GM23338 (cell line): Measurements from ENCODE around the gene EMSY. TPM values are rescaled to one million over a fixed set of nuclear protein-coding genes. Genes with fewer than 3 reads are reported as not detected.

Experiments
- ATAC-seq: fragments of 200-7000 bp; cut with Tn5 transposase; 3 replicates; pipeline ENCODE4 v1.9.1; 2020
- DNase-seq: peaks from one replicate; pipeline ENCODE4 v3.0.0-alpha.2; 2015; ENCODE audit warnings: low spot score
- H2AFZ ChIP-seq: fragments of 200-600 bp; sonication (generic); 2 replicates; pipeline ENCODE4 v1.8.0; 2016; ENCODE audit warnings: antibody characterized with exemption, mild to moderate bottlenecking, moderate library complexity
- H3F3A ChIP-seq: fragments of 200-600 bp; sonication (generic); replicated peaks from 2 replicates; pipeline ENCODE4 v1.8.0; 2017; ENCODE audit warnings: antibody characterized with exemption, mixed run types, low read depth
- H3K27ac ChIP-seq: fragments of 200-600 bp; sonication (generic); 2 replicates; pipeline ENCODE4 v1.6.1; 2016; ENCODE audit warnings: low read depth
- H3K27me3 ChIP-seq: fragments of 200-600 bp; sonication (generic); 2 replicates; pipeline ENCODE4 v1.8.0; 2016; ENCODE audit warnings: mild to moderate bottlenecking, mixed run types, moderate library complexity; ENCODE audit not compliant: insufficient read depth
- H3K36me3 ChIP-seq: fragments of 200-600 bp; sonication (generic); 2 replicates; pipeline ENCODE4 v1.8.0; 2016; ENCODE audit warnings: mild to moderate bottlenecking; ENCODE audit not compliant: insufficient read depth
- H3K4me1 ChIP-seq: fragments of 200-600 bp; sonication (generic); 2 replicates; pipeline ENCODE4 v1.8.0; 2016; ENCODE audit warnings: mild to moderate bottlenecking, moderate library complexity; ENCODE audit not compliant: insufficient read depth
- H3K4me2 ChIP-seq: fragments of 200-600 bp; sonication (generic); 2 replicates; pipeline ENCODE4 v1.7.1; 2017; ENCODE audit warnings: mixed run types
- H3K4me3 ChIP-seq: fragments of 200-600 bp; sonication (generic); 2 replicates; pipeline ENCODE4 v1.6.1; 2016; ENCODE audit warnings: mixed run types
- H3K79me2 ChIP-seq: fragments of 200-600 bp; sonication (generic); replicated peaks from 2 replicates; pipeline ENCODE4 v1.8.0; 2017; ENCODE audit warnings: mild to moderate bottlenecking; ENCODE audit not compliant: insufficient read depth
- H3K9me2 ChIP-seq: fragments of 200-600 bp; sonication (generic); 2 replicates; pipeline ENCODE4 v1.8.0; 2017; ENCODE audit not compliant: insufficient read depth
- H4K20me1 ChIP-seq: fragments of 200-600 bp; sonication (generic); replicated peaks from 2 replicates; pipeline ENCODE4 v1.8.0; 2017; ENCODE audit warnings: mild to moderate bottlenecking; ENCODE audit not compliant: insufficient read depth
- H3K27ac Mint-ChIP-seq: 2 replicates; pipeline ENCODE4 v1.8.0; 2020; ENCODE audit warnings: inconsistent platforms, mild to moderate bottlenecking, moderate library complexity, mixed read lengths
- H3K27me3 Mint-ChIP-seq: 3 replicates; pipeline ENCODE4 v1.8.0; 2022; ENCODE audit warnings: low read depth, mild to moderate bottlenecking, moderate library complexity, mixed read lengths, inconsistent platforms; ENCODE audit not compliant: insufficient read depth, poor library complexity
- H3K36me3 Mint-ChIP-seq: 3 replicates; pipeline ENCODE4 v1.8.0; 2021; ENCODE audit warnings: low read depth, mild to moderate bottlenecking, inconsistent platforms, moderate library complexity, mixed read lengths
- H3K4me1 Mint-ChIP-seq: 3 replicates; pipeline ENCODE4 v1.8.0; 2020; ENCODE audit warnings: mild to moderate bottlenecking, inconsistent platforms, mixed read lengths
- H3K4me3 Mint-ChIP-seq: 3 replicates; pipeline ENCODE4 v1.8.0; 2021; ENCODE audit warnings: moderate library complexity, mild to moderate bottlenecking, inconsistent platforms, mixed read lengths
- H3K9me3 Mint-ChIP-seq: 3 replicates; pipeline ENCODE4 v1.8.0; 2020; ENCODE audit warnings: moderate library complexity, mild to moderate bottlenecking, inconsistent platforms, mixed read lengths
- CREB1 ChIP-seq: fragments of 250-450 bp; sonication (Bioruptor Pico); IDR thresholded peaks from 2 replicates; pipeline ENCODE4 v1.5.0; 2020; ENCODE audit warnings: low read depth, mild to moderate bottlenecking, moderate library complexity
- ETS1 ChIP-seq: IDR thresholded peaks from 2 replicates; pipeline ENCODE4 v1.6.1; 2016; ENCODE audit warnings: antibody characterized with exemption
- EZH2 ChIP-seq: fragments of 200-600 bp; sonication (generic); IDR thresholded peaks from one replicate; pipeline ENCODE4 v1.8.0; 2017; ENCODE audit warnings: antibody characterized with exemption, mild to moderate bottlenecking, low read depth; ENCODE audit not compliant: unreplicated experiment
- EZH2phosphoT487 ChIP-seq: fragments of 200-600 bp; sonication (generic); IDR thresholded peaks from one replicate; pipeline ENCODE4 v1.8.1; 2018; ENCODE audit warnings: antibody characterized with exemption; ENCODE audit not compliant: unreplicated experiment
- JUNB ChIP-seq: IDR thresholded peaks from one replicate; pipeline ENCODE4 v1.6.1; 2016; ENCODE audit warnings: antibody characterized with exemption; ENCODE audit not compliant: unreplicated experiment
- NANOG ChIP-seq: IDR thresholded peaks from 2 replicates; pipeline ENCODE4 v1.6.1; 2016; ENCODE audit warnings: antibody characterized with exemption, borderline replicate concordance
- POLR2AphosphoS5 ChIP-seq: IDR thresholded peaks from 2 replicates; pipeline ENCODE4 v1.6.1; 2016; ENCODE audit warnings: antibody characterized with exemption, low read depth
- STAT1 ChIP-seq: IDR thresholded peaks from one replicate; pipeline ENCODE4 v1.6.1; 2016; ENCODE audit warnings: antibody characterized with exemption; ENCODE audit not compliant: unreplicated experiment
- ZNF114 ChIP-seq: fragments of 250-450 bp; sonication (Bioruptor Pico); IDR thresholded peaks from 2 replicates; pipeline ENCODE4 v1.5.0; 2020; ENCODE audit warnings: mild to moderate bottlenecking, moderate library complexity
- ZNF331 ChIP-seq: fragments of 250-450 bp; sonication (Bioruptor Pico); IDR thresholded peaks from 2 replicates; pipeline ENCODE4 v1.5.0; 2020; ENCODE audit warnings: low read depth, mild to moderate bottlenecking, moderate library complexity
- polyA plus RNA-seq: library from polyadenylated mRNA; unstranded; fragments of >200 nt; fragmentation: Nextera tagmentation; extraction: Ambion mirVana; gene quantifications from 2 replicates; pipeline ENCODE4 v1.2.1, GENCODE V29; 2016
- total RNA-seq: library from RNA; depleted of rRNA; stranded (reverse); fragments of >200 nt; shearing (Covaris generic); gene quantifications from 2 replicates; pipeline ENCODE4 v1.2.3, GENCODE V29; 2014
- TF ChIP-seq, protein P1 (sequence below), 2 experiments: fragments of 200-600 bp in 1 of 2; sonication (generic) in 1 of 2; conservative IDR thresholded peaks; 2 replicates each; pipeline versions ENCODE4 v1.5.1 to v1.6.1; 2016 to 2017; ENCODE audit warnings: antibody characterized with exemption in 2 of 2, low read depth in 2 of 2, mild to moderate bottlenecking in 2 of 2, moderate library complexity in 1 of 2
- TF ChIP-seq, protein P2 (sequence below): IDR thresholded peaks from one replicate; pipeline ENCODE4 v1.6.1; 2018; ENCODE audit warnings: antibody characterized with exemption; ENCODE audit not compliant: unreplicated experiment
- TF ChIP-seq, protein P3 (sequence below): fragments of 250-450 bp; sonication (Bioruptor Pico); IDR thresholded peaks from 2 replicates; pipeline ENCODE4 v1.5.0; 2020; ENCODE audit warnings: mild to moderate bottlenecking, moderate library complexity

The EMSY gene
- total and polyA plus RNA-seq, 2 experiments from 2014 or later = 25.0 to 46.9 TPM

DNA sequence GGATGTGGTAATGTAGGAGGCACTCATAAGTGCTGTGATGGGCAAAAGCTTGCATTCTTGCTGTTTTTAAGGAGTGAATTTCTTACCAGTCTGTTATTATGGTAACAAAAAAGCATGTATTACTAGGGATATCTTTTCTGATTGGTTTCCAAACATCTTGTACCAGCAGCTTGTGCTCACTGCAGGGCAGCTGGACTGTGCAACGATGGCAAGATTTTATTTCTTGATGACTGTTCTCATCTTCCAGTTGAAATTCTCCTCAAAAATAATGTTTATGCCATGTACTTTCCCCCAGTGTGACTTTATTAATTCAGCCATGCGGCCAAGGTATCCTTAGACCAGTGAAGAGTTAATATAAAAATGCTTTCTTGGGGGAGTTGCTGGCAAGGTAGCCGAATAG is 35.4 kb downstream of the EMSY start:
- no peak overlapping the region for H3K27ac Mint-ChIP-seq
- no peak overlapping the region for H3K27ac ChIP-seq

More for the DNA sequence above, 35.4 kb downstream of the EMSY start:
- Mint-ChIP-seq H3K27me3 (no peaks in the 10 kb centered on the region), H3K36me3 (peaks cover 72% of the 10 kb centered on the region), H3K4me1 (no peaks in the 10 kb centered on the region), H3K9me3 (peaks cover 31% of the 10 kb centered on the region; the same call in 2 of the 3 replicates), H3K4me3 (no peak overlapping the region)
- Histone ChIP-seq H3K9me2 (no peaks in the 10 kb centered on the region), H3K27me3 (no peaks in the 10 kb centered on the region), H4K20me1 (peaks cover 5% of the 10 kb centered on the region), H3F3A (no peaks in the 10 kb centered on the region), H2AFZ (no peak overlapping the region), H3K79me2 (peaks cover 20% of the 10 kb centered on the region), H3K4me2 (no peak overlapping the region), H3K4me3 (no peak overlapping the region), H3K36me3 (peaks cover 23% of the 10 kb centered on the region; the same call in 1 of the 2 replicates), H3K4me1 (no peaks in the 10 kb centered on the region)
- ATAC-seq (no peak), DNase-seq (no peak)
- no peak for TF ChIP-seq ZNF331
- TF ChIP-seq CREB1 = no peak
- no peak for TF ChIP-seq STAT1
- TF ChIP-seq EZH2phosphoT487 = no peak
- TF ChIP-seq, protein P1, sequence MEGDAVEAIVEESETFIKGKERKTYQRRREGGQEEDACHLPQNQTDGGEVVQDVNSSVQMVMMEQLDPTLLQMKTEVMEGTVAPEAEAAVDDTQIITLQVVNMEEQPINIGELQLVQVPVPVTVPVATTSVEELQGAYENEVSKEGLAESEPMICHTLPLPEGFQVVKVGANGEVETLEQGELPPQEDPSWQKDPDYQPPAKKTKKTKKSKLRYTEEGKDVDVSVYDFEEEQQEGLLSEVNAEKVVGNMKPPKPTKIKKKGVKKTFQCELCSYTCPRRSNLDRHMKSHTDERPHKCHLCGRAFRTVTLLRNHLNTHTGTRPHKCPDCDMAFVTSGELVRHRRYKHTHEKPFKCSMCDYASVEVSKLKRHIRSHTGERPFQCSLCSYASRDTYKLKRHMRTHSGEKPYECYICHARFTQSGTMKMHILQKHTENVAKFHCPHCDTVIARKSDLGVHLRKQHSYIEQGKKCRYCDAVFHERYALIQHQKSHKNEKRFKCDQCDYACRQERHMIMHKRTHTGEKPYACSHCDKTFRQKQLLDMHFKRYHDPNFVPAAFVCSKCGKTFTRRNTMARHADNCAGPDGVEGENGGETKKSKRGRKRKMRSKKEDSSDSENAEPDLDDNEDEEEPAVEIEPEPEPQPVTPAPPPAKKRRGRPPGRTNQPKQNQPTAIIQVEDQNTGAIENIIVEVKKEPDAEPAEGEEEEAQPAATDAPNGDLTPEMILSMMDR (conservative IDR thresholded peaks at IDR 0.05; ENCODE audit: low read depth in 2 of 2) = no peak
- TF ChIP-seq ZNF114 (CRISPR knock-in tag) = no peak
- no peak for TF ChIP-seq ETS1
- no peak for TF ChIP-seq JUNB
- no peak for TF ChIP-seq POLR2AphosphoS5
- TF ChIP-seq, protein P2, sequence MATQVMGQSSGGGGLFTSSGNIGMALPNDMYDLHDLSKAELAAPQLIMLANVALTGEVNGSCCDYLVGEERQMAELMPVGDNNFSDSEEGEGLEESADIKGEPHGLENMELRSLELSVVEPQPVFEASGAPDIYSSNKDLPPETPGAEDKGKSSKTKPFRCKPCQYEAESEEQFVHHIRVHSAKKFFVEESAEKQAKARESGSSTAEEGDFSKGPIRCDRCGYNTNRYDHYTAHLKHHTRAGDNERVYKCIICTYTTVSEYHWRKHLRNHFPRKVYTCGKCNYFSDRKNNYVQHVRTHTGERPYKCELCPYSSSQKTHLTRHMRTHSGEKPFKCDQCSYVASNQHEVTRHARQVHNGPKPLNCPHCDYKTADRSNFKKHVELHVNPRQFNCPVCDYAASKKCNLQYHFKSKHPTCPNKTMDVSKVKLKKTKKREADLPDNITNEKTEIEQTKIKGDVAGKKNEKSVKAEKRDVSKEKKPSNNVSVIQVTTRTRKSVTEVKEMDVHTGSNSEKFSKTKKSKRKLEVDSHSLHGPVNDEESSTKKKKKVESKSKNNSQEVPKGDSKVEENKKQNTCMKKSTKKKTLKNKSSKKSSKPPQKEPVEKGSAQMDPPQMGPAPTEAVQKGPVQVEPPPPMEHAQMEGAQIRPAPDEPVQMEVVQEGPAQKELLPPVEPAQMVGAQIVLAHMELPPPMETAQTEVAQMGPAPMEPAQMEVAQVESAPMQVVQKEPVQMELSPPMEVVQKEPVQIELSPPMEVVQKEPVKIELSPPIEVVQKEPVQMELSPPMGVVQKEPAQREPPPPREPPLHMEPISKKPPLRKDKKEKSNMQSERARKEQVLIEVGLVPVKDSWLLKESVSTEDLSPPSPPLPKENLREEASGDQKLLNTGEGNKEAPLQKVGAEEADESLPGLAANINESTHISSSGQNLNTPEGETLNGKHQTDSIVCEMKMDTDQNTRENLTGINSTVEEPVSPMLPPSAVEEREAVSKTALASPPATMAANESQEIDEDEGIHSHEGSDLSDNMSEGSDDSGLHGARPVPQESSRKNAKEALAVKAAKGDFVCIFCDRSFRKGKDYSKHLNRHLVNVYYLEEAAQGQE = no peak
- TF ChIP-seq NANOG = no peak
- TF ChIP-seq, protein P3, sequence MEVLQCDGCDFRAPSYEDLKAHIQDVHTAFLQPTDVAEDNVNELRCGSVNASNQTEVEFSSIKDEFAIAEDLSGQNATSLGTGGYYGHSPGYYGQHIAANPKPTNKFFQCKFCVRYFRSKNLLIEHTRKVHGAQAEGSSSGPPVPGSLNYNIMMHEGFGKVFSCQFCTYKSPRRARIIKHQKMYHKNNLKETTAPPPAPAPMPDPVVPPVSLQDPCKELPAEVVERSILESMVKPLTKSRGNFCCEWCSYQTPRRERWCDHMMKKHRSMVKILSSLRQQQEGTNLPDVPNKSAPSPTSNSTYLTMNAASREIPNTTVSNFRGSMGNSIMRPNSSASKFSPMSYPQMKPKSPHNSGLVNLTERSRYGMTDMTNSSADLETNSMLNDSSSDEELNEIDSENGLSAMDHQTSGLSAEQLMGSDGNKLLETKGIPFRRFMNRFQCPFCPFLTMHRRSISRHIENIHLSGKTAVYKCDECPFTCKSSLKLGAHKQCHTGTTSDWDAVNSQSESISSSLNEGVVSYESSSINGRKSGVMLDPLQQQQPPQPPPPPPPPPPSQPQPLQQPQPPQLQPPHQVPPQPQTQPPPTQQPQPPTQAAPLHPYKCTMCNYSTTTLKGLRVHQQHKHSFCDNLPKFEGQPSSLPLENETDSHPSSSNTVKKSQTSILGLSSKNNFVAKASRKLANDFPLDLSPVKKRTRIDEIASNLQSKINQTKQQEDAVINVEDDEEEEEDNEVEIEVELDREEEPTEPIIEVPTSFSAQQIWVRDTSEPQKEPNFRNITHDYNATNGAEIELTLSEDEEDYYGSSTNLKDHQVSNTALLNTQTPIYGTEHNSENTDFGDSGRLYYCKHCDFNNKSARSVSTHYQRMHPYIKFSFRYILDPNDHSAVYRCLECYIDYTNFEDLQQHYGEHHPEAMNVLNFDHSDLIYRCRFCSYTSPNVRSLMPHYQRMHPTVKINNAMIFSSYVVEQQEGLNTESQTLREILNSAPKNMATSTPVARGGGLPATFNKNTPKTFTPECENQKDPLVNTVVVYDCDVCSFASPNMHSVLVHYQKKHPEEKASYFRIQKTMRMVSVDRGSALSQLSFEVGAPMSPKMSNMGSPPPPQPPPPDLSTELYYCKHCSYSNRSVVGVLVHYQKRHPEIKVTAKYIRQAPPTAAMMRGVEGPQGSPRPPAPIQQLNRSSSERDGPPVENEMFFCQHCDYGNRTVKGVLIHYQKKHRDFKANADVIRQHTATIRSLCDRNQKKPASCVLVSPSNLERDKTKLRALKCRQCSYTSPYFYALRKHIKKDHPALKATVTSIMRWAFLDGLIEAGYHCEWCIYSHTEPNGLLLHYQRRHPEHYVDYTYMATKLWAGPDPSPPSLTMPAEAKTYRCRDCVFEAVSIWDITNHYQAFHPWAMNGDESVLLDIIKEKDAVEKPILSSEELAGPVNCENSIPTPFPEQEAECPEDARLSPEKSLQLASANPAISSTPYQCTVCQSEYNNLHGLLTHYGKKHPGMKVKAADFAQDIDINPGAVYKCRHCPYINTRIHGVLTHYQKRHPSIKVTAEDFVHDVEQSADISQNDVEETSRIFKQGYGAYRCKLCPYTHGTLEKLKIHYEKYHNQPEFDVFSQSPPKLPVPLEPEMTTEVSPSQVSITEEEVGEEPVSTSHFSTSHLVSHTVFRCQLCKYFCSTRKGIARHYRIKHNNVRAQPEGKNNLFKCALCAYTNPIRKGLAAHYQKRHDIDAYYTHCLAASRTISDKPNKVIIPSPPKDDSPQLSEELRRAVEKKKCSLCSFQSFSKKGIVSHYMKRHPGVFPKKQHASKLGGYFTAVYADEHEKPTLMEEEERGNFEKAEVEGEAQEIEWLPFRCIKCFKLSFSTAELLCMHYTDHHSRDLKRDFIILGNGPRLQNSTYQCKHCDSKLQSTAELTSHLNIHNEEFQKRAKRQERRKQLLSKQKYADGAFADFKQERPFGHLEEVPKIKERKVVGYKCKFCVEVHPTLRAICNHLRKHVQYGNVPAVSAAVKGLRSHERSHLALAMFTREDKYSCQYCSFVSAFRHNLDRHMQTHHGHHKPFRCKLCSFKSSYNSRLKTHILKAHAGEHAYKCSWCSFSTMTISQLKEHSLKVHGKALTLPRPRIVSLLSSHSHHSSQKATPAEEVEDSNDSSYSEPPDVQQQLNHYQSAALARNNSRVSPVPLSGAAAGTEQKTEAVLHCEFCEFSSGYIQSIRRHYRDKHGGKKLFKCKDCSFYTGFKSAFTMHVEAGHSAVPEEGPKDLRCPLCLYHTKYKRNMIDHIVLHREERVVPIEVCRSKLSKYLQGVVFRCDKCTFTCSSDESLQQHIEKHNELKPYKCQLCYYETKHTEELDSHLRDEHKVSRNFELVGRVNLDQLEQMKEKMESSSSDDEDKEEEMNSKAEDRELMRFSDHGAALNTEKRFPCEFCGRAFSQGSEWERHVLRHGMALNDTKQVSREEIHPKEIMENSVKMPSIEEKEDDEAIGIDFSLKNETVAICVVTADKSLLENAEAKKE (CRISPR knock-in tag) = no peak
- TF ChIP-seq EZH2 = no peak
